Epithelial cell of esophagus (primary cell): ENCODE measurements around the gene FAAH.

ENCODE experiments used
- DNase-seq: peaks from one replicate; pipeline ENCODE4 v3.0.0; 2010; ENCODE audit warnings: low read depth
- H3K4me3 ChIP-seq: 2 replicates; pipeline ENCODE4 v1.5.1; 2011; ENCODE audit warnings: mild to moderate bottlenecking, low read length, control low read depth
- CTCF ChIP-seq: IDR thresholded peaks from 2 replicates; pipeline ENCODE4 v1.5.1; 2011; ENCODE audit warnings: low read depth, mild to moderate bottlenecking, low read length, control low read depth, inconsistent platforms; ENCODE audit not compliant: insufficient read depth; ENCODE audit errors: missing control alignments

FAAH gene

GRCh38 chr1:46400421-46400820 is 6.3 kb downstream of the FAAH start:
- DNase-seq, result no peak
- no peak for TF ChIP-seq CTCF

GRCh38 chr1:46401154-46401913 is 7.2 kb downstream of the FAAH start:
- no peak overlapping the region for H3K4me3 ChIP-seq
- TF ChIP-seq CTCF, result no peak
- peak; percentile 74 for DNase-seq

More at GRCh38 chr1:46400421-46400820, 6.3 kb downstream of the FAAH start:
- no peak overlapping the region for H3K4me3 ChIP-seq

DNA sequence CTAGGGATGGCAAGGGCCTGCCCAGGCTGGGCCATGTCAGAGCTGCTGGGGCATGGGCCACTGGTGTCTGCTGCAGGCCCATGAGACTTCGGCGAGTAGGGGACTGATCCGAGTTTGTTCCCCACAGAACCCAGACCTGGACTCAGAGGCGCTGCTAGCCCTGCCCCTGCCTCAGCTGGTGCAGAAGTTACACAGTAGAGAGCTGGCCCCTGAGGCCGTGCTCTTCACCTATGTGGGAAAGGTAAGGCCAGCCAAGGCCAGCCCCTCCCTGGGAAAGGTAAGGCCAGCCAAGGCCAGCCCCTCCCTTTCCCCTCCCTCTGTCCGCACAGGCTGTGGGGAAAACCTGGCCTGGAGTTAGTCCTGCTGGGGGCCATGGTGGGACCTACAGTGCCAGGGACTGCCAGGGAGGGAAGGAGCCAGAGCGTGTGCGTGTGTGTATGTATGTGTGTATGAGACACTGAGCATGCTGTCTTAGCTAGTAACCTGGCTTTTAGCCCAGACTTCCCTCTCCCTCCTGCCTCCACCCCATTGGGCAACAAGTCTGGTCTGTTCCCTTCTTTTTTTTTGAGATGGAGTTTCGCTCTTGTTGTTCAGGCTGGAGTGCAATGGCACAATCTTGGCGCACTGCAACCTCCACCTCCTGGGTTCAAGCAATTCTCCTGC is 8.0 kb downstream of the FAAH start:
- H3K4me3 ChIP-seq, result no peak overlapping the region
- DNase-seq, result peak; percentile 98
- no peak for TF ChIP-seq CTCF

DNA sequence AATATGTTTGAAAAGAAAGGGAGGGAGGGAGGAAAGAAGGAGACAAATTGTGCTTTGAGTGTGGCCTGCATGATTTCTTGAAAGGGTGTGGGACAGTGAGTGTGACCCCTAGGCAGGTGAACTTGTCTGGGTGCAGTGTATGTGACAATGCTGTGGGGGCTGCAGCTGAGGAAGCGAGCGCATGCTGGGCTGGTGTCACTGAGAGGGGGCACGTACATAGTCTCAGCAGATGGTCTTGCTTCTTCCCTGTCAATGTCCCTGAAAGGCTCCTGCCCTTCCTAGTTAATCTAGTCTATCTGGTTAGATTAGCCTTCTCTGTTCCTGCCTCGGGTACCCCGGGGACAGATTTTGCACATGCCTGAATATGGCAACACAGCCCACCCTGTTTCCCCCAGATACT is 9.8 kb downstream of the FAAH start:
- no peak for DNase-seq
- TF ChIP-seq CTCF, result no peak
- no peak overlapping the region for H3K4me3 ChIP-seq

DNA sequence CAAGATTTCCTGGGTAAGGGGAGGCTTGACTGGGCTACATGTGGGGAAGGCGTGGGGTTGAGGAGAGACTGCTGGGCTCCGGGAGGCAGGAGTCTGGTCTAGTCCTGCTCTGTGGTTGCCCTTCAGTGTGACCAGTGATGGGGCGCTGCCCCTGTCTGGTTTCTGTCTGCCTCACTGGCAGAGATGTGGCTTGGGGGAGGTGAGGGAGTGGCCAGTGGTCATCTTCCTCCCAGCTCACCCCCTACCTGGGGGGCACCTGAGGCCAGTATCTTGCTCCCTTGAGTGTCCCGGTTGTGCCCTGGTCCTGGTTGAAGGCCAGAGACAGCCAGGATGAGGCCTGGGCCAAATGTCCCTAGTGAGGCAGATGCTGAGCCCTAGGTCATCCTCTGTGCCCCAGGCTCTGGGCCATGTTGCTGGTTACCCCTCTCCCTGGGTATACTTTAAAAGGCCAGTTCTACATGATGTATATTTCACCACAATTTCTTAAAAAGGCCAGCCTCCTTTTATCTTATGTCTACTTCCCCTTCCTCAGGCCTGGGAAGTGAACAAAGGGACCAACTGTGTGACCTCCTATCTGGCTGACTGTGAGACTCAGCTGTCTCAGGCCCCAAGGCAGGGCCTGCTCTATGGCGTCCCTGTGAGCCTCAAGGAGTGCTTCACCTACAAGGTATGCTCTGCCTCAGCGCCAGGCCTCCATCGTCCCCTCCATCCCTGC is 10.5 kb downstream of the FAAH start:
- no peak for TF ChIP-seq CTCF
- no peak overlapping the region for H3K4me3 ChIP-seq

GRCh38 chr1:46405197-46405555 is 11.1 kb downstream of the FAAH start:
- TF ChIP-seq CTCF, result no peak
- H3K4me3 ChIP-seq, result no peak overlapping the region
- DNase-seq, result no peak

More for the DNA sequence above, 10.5 kb downstream of the FAAH start:
- DNase-seq, result no peak

DNA sequence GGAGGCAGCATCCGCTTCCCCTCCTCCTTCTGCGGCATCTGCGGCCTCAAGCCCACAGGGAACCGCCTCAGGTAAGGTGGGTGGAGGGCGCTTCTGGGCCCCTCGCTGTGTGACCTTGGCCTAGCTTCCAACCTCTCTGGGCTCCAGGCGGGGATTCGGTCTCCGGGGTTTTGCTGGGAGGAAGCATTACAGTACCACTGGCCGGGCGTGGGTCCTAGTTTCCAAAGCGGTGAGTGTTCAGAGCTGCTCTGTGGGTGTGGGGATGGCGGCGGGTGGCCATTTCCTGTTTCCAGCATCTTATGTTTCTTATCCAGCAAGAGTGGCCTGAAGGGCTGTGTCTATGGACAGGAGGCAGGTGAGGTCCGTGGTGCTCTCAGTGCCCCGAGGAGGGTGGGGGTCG is 11.6 kb downstream of the FAAH start:
- no peak overlapping the region for H3K4me3 ChIP-seq
- TF ChIP-seq CTCF, result no peak
- no peak for DNase-seq
